Renal cortex interstitium (tissue), 15 donors: Measurements from ENCODE around the gene PRR32. TPM values are rescaled to one million over a fixed set of nuclear protein-coding genes. Genes with fewer than 3 reads are reported as not detected.
A peak's percentile ranks its signal among the peaks of the same experiment; 100 is the strongest.
"Not testable (repeated sequence)": the region's sequence is repeated elsewhere in the genome, so short reads cannot be mapped to it uniquely, and the experiment has no call there.

ENCODE experiments used
- DNase-seq, 11 donors: peaks; one replicate each; pipeline ENCODE4 v3.0.0-alpha.2; 2013; ENCODE audit warnings: low read depth in 9 of 11, low spot score in 4 of 11; ENCODE audit errors: extremely low read depth in 1 of 11
- long read RNA-seq, 16 experiments: transcript quantifications; one replicate each; lab custom pipeline, GENCODE V29; 2026
- polyA plus RNA-seq, 3 donors: library from polyadenylated mRNA; unstranded; fragments of 120-200 nt; gene quantifications; one replicate each; pipeline ENCODE4 v1.2.1, GENCODE V29; 2013; ENCODE audit not compliant: insufficient read length in 3 of 3

The PRR32 gene, protein sequence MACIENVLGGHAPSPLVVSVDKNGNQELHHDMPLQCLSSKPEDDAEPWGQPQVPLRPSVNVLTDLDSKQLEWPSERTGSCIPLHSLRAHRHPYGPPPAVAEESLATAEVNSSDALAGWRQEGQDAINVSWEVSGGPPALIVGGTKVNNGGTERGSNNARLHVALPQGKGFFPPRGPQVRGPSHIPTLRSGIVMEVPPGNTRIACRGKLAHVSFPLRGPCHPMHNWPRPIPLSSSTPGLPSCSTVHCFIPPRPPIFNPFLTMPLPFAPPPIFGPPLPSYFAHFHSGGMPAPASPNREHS
- under 1 TPM in 1 of 3 donors, not detected in 2; 0.09 TPM for polyA plus RNA-seq
- long read RNA-seq, donor 1, result 0 reads
- long read RNA-seq, donor 2, result 0 reads
- long read RNA-seq, donor 3, result 0 reads
- long read RNA-seq, donor 4, result 0 reads
- long read RNA-seq, donor 5, result 0 reads
- long read RNA-seq, donor 6, result 0 reads
- long read RNA-seq, donor 7, partial matches to known transcripts, result 0 of 1 reads
- long read RNA-seq, donor 7, other reads (novel, unspliced or antisense), result 0 of 1 reads
- long read RNA-seq, donor 8, result 0 reads
- long read RNA-seq, donor 9, result 0 reads
- long read RNA-seq, donor 10, result 0 reads
- long read RNA-seq, donor 11, result 0 reads
- long read RNA-seq, donor 12, result 0 reads
- long read RNA-seq, donor 13, partial matches to known transcripts, result 0 of 1 reads
- long read RNA-seq, donor 13, other reads (novel, unspliced or antisense), result 0 of 1 reads
- long read RNA-seq, donor 14, result 0 reads
- long read RNA-seq, donor 15, result 0 reads
- long read RNA-seq, donor 16, result 0 reads

DNA sequence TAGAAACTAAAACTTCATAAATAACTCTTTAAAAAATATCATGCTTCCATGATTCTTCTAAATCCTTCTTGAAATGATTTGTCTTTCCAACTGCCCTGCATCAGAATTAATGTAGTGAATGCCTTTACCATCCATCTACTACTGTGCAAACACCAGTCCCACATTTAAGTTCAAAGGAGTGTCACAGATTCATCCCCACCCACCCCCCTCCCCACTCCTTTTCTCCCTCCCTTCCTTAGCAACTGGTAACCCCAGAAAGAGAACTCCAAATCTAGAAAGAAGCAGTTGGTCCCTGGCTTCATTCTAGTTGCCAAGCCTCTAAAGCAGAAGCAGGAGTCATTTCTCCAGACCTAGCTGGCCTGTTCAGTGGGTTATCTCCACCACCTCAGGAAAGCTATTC is at the start of gene PRR32:
Gene PRR32 (plus strand): TSS at position 301 of the 400 bp plus-strand sequence. CDS start 115 bp downstream, outside the sequence.
- no peak for DNase-seq

GRCh38 chrX:126770179-126770578 is 49.4 kb upstream of the PRR32 start:
- DNase-seq, result peak in 6 of 11 donors; percentile 5 to 14 (median 6)

DNA sequence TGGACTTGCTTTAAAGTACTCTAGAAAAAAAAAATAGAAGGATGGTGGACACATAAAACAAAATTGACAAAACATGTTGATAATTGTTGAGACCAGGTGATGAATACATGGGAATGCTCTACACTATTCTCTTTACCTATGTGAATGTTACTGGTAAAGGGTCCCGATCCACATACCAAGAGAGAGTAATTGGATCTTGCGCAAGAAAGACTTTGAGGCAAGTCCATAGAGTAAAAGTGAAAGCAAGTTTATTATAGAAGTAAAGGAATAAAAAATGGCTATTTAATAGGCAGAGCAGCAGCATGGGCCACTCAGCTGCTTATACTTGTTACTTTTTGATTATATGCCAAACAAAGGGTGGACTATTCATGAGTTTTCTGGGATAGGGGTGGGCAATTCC is 34.0 kb upstream of the PRR32 start:
- DNase-seq, result no peak

DNA sequence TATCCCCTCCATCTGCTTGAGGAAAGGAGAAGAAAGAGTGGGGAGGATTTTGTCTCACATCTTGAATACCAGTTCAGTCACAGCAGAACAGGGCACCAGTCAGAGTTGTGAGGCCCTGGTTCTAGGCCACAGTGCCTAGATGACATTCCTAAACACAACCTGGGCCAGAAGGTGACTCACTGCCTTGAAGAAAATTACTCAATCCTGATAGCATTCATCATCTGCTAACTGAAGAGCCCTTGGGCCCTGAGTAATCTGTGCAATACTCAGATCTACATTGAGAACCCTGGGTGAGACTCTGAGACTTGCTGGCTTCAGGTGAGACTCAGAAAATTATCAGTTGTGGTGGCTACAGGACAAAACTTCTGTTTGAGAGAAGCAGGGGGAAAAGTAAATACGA is 20.5 kb upstream of the PRR32 start:
- no peak for DNase-seq

DNA sequence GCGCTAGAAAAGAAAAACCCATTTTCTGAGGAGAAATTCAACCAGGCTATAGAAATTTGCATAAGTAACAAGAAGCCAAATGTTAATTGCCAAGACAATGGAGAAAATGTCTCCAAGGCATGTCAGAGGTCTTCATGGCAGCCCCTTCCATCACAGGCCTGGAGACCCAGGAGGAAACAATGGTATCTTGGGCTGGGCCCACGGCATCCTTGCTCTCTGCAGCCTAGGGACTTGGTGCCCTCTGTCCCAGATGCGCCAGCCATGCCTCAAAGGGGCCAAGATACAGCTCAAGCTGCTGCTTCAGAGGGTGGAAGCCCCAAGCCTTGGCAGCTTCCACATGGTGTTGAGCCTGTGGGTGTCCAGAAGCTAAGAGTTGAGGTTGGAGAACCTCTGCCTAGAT is 12.7 kb upstream of the PRR32 start:
- not testable (repeated sequence) for DNase-seq

- no peak for DNase-seq
These were observed 3.7 kb upstream of the PRR32 start for GRCh38 chrX:126815806-126816205.

GRCh38 chrX:126820700-126821420 is 1.3 kb downstream of the PRR32 start:
- no peak for DNase-seq

DNA sequence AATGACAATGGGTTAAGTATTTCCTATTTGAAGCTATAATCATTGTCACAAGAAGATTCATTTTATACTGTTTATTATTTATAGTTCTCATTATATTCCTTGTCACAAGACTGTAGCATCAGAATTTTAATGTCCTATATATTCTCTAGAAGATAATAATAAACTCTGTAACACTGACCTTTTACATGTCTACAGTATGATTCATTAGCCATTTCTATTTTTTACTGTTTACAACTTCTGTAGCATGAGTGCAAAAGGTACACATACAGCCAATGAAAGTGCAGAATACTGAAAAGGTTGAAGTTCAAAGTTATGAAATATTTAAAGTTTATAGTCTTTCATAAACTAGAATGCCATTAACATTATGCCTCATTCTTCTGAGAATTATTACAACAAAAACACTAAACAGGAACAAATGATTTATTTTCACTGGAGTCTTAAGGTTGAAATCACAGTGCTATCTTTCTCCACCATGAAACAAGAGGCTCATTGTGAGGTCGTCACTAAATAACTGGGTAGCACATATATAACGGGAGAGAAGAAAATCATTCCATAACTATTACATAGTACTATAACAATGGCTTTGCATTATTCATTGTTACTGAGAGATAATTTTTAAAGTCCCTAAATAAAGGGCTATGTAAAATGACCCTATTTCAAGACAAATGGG is 4.9 kb downstream of the PRR32 start:
- DNase-seq, result no peak

DNA sequence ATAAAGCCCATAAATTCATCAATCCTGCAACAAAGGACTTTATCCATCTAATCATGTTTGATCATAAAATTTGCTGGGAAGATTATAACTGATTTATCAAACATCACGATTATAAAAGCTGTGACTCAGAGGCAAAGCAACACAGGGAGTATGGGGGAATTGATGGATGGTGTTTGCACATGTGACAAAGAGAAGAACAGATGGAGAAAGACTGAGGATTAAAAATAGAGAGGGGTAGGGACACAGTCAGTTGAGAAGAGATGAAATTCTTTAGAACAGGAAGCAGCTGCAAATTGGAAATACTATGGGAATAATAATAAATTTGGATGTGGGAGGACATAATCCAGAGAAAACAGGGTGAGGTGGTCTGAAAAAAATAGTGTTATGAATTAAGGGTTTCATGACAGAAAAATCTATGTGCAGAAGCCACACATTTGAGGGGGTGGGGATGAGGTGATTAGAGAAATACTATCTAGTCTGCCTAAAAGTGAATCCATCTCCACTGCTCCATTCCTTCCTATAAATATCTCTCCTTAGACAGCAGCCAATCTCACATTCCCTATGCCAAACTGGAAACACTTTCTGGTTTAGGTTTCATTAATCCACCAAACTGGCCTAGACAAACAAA is 6.2 kb downstream of the PRR32 start:
- no peak for DNase-seq

DNA sequence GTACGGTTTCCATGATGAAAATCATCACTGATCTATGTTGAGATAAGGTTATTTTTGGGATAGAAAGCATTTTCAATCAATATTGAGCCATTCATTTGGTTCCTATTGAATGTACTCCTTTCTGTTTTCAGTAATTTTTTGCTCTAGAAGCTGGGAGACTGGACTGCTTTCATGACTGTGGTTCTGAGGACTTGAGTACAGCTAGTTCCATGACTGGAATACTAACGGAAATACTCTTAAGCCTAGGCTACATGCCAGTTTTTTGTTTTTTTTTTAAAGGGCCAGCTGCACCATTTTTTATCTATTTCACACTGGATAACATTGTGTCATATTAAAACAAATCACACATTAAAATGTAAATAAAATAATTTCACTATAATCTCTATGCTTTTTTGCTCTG is 16.7 kb downstream of the PRR32 start:
- no peak for DNase-seq

DNA sequence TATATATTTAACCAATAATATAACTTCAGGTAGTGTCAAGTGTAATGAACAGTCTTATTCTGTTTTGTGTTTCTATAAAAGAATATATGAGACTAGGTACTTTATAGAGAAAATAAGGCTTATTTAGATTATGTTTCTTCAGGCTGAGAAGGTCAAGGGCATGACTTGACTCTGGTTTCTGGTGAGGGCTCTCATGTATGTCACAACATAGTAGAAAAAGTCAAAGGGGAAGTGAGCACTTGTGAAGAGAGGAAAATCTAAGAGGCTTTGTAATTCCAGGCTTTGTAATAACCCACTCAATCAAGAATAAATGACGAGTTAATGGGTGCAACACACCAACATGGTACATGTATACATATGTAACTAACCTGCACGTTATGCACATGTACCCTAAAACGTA is 27.6 kb downstream of the PRR32 start:
- DNase-seq, result no peak

GRCh38 chrX:126855839-126856524 is 36.5 kb downstream of the PRR32 start:
- no peak for DNase-seq
